SHP77 (cell line): ENCODE results near the gene RCL1.
A peak's percentile ranks its signal among the peaks of the same experiment; 100 is the strongest.
"Not testable (repeated sequence)": the region's sequence is repeated elsewhere in the genome, so short reads cannot be mapped to it uniquely, and the experiment has no call there.

Source experiments
- DNase-seq, 2 experiments: peaks; one replicate each; lab custom pipeline; 2025; lab: John Stamatoyannopoulos, UW

Gene RCL1

GRCh38 chr9:4886698-4887097 lies 94.0 kb downstream of the RCL1 start:
- no peak for DNase-seq

GRCh38 chr9:4887556-4887955 lies 94.8 kb downstream of the RCL1 start:
- no peak for DNase-seq

- DNase-seq = no peak
Measured at GRCh38 chr9:4890242-4890641, 97.5 kb downstream of the RCL1 start.

- no peak for DNase-seq
Measured at GRCh38 chr9:4890929-4891328, 98.2 kb downstream of the RCL1 start.

- DNase-seq = no peak
Measured at GRCh38 chr9:4891674-4892073, 98.9 kb downstream of the RCL1 start.

GRCh38 chr9:4892501-4893194 lies 99.9 kb downstream of the RCL1 start:
- no peak for DNase-seq

- no peak for DNase-seq
Measured at GRCh38 chr9:4894076-4894475, 101.3 kb downstream of the RCL1 start.

GRCh38 chr9:4899853-4900252 lies 107.1 kb downstream of the RCL1 start:
- DNase-seq = not testable (repeated sequence)

GRCh38 chr9:4901401-4902134 lies 108.8 kb downstream of the RCL1 start:
- peak; percentile 5 to 14 for DNase-seq

- no peak for DNase-seq
Measured at GRCh38 chr9:4902135-4902475, 109.4 kb downstream of the RCL1 start.

GRCh38 chr9:4904322-4905134 lies 111.8 kb downstream of the RCL1 start:
- no peak for DNase-seq

- DNase-seq = no peak
Measured at GRCh38 chr9:4905135-4905490, 112.4 kb downstream of the RCL1 start.
